ENCODE measurements around the gene STYXL2. TPM values are rescaled to one million over a fixed set of nuclear protein-coding genes. Genes with fewer than 3 reads are reported as not detected.

The STYXL2 gene
- total and polyA plus RNA-seq, 2 donors (not counting 3 experiments of a cell fraction or from before 2014, with no cell fraction given) = not detected

DNA sequence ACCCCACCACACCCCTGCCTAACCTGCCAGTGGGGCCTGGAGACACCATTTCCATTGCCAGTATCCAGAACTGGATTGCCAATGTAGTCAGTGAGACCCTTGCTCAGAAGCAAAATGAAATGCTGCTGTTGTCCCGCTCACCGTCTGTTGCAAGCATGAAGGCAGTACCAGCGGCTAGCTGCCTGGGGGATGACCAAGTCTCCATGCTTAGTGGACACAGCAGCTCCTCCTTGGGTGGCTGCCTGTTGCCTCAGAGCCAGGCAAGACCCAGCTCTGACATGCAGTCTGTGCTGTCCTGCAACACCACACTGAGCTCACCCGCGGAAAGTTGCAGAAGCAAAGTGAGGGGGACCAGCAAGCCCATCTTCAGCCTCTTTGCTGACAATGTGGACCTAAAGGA, 33.4 kb downstream of the STYXL2 start:
- Histone ChIP-seq H3K27me3 (ENCODE audit: control insufficient read depth in 2 of 2, insufficient read depth in 2 of 2, low read length in 2 of 2) (no peaks in the 10 kb centered on the region), H3K9me1 (replicated peaks; ENCODE audit: control insufficient read depth, extremely low read depth, insufficient read depth, low read length) (no peaks in the 10 kb centered on the region), H3K27ac (ENCODE audit: insufficient read depth, low read depth, low read length) (no peak overlapping the region), H3K79me2 (ENCODE audit: control insufficient read depth, insufficient read depth, low read length) (no peaks in the 10 kb centered on the region), H3K4me1 (ENCODE audit: control insufficient read depth, extremely low read depth, insufficient read depth, low read length) (no peaks in the 10 kb centered on the region), H3K9ac (replicated peaks; ENCODE audit: extremely low read depth, insufficient read depth, low read length) (no peak overlapping the region), H3K9me3 (replicated peaks; ENCODE audit: control insufficient read depth, insufficient read depth, low read length) (no peaks in the 10 kb centered on the region), H3K36me3 (ENCODE audit: control insufficient read depth in 2 of 2, extremely low read depth in 1 of 2, insufficient read depth in 2 of 2, low read length in 2 of 2) (no peaks in the 10 kb centered on the region), H4K20me1 (replicated peaks; ENCODE audit: control insufficient read depth, extremely low read depth, insufficient read depth, low read length) (no peaks in the 10 kb centered on the region), H2AFZ (ENCODE audit: low read depth, low read length) (no peak overlapping the region), H3K4me3 (replicated peaks in 1 of 3; ENCODE audit: insufficient read depth in 1 of 3, low read depth in 1 of 3, low read length in 3 of 3) (no peak overlapping the region), H3K4me2 (ENCODE audit: insufficient read depth, low read length) (no peak overlapping the region)
- no peak for DNase-seq (ENCODE audit: low read depth, low spot score)
- CTCF ChIA-PET = no interaction called here
- intact Hi-C loops (cut with micrococcal nuclease) = no loop called here
- BruUV-seq (replicated peaks) = no TSS peak
- dilution Hi-C loops (cut with MboI; ENCODE audit: extremely low pct_ligation_motif_present, low sequenced_read_pairs) = no loop called here
- POLR2A ChIA-PET = no interaction called here
- FAIRE-seq = no peak
- TF ChIP-seq JUN (IDR thresholded peaks at IDR 0.05; ENCODE audit: borderline replicate concordance, insufficient read depth, insufficient read length, low read depth) (no peak), POLR2AphosphoS5 (IDR thresholded peaks at IDR 0.05; ENCODE audit: insufficient read depth, low read depth, low read length) (no peak), POLR2A (IDR thresholded peaks at IDR 0.05; ENCODE audit: low read depth, low read length) (no peak), MYC (IDR thresholded peaks at IDR 0.05; ENCODE audit: low read depth, low read length) (no peak), GATA2 (IDR thresholded peaks at IDR 0.05; ENCODE audit: insufficient read depth, insufficient read length, low read depth, low read length) (no peak), EZH2 (IDR thresholded peaks at IDR 0.05; ENCODE audit: borderline replicate concordance, low read depth, low read length, severe bottlenecking) (no peak)
- TF ChIP-seq, protein P1, sequence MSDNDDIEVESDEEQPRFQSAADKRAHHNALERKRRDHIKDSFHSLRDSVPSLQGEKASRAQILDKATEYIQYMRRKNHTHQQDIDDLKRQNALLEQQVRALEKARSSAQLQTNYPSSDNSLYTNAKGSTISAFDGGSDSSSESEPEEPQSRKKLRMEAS (IDR thresholded peaks at IDR 0.05; ENCODE audit: insufficient read depth, insufficient read length) = no peak

DNA sequence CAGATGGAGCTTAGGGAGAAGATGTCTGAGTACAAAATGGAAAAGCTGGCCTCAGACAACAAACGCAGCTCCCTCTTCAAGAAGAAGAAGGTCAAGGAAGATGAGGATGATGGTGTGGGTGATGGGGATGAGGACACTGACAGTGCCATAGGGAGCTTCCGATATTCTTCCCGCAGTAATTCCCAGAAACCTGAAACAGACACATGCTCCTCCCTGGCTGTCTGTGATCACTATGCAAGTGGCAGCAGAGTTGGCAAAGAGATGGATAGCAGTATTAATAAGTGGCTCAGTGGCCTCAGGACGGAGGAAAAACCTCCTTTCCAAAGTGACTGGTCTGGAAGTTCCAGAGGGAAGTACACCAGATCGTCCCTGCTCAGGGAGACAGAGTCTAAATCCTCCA, 33.8 kb downstream of the STYXL2 start:
- no peak overlapping the region for H3K4me2 ChIP-seq (ENCODE audit: insufficient read depth, low read length)
- H3K36me3 ChIP-seq (ENCODE audit: control insufficient read depth in 2 of 2, extremely low read depth in 1 of 2, insufficient read depth in 2 of 2, low read length in 2 of 2) = no peaks in the 10 kb centered on the region
- H3K9me3 ChIP-seq (replicated peaks; ENCODE audit: control insufficient read depth, insufficient read depth, low read length) = no peaks in the 10 kb centered on the region
- H3K27ac ChIP-seq (ENCODE audit: insufficient read depth, low read depth, low read length) = no peak overlapping the region
- H3K4me3 ChIP-seq (replicated peaks in 1 of 3; ENCODE audit: insufficient read depth in 1 of 3, low read depth in 1 of 3, low read length in 3 of 3) = no peak overlapping the region
- H4K20me1 ChIP-seq (replicated peaks; ENCODE audit: control insufficient read depth, extremely low read depth, insufficient read depth, low read length) = no peaks in the 10 kb centered on the region
- TF ChIP-seq, protein P1 (IDR thresholded peaks at IDR 0.05; ENCODE audit: insufficient read depth, insufficient read length) = no peak
- no peak for TF ChIP-seq EZH2 (IDR thresholded peaks at IDR 0.05; ENCODE audit: borderline replicate concordance, low read depth, low read length, severe bottlenecking)
- TF ChIP-seq, protein P2, sequence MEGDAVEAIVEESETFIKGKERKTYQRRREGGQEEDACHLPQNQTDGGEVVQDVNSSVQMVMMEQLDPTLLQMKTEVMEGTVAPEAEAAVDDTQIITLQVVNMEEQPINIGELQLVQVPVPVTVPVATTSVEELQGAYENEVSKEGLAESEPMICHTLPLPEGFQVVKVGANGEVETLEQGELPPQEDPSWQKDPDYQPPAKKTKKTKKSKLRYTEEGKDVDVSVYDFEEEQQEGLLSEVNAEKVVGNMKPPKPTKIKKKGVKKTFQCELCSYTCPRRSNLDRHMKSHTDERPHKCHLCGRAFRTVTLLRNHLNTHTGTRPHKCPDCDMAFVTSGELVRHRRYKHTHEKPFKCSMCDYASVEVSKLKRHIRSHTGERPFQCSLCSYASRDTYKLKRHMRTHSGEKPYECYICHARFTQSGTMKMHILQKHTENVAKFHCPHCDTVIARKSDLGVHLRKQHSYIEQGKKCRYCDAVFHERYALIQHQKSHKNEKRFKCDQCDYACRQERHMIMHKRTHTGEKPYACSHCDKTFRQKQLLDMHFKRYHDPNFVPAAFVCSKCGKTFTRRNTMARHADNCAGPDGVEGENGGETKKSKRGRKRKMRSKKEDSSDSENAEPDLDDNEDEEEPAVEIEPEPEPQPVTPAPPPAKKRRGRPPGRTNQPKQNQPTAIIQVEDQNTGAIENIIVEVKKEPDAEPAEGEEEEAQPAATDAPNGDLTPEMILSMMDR (IDR thresholded peaks at IDR 0.05; ENCODE audit: extremely low read depth in 1 of 2, insufficient read depth in 1 of 2, low read depth in 1 of 2, low read length in 2 of 2) = no peak
- no peaks in the 10 kb centered on the region for H3K79me2 ChIP-seq (ENCODE audit: control insufficient read depth, insufficient read depth, low read length)
- intact Hi-C loops (cut with micrococcal nuclease) = no loop called here
- no peak overlapping the region for H2AFZ ChIP-seq (ENCODE audit: low read depth, low read length)
- dilution Hi-C loops (cut with MboI; ENCODE audit: extremely low pct_ligation_motif_present, low sequenced_read_pairs) = no loop called here
- no TSS peak for BruUV-seq (replicated peaks)
- no peaks in the 10 kb centered on the region for H3K9me1 ChIP-seq (replicated peaks; ENCODE audit: control insufficient read depth, extremely low read depth, insufficient read depth, low read length)
- ChIA-PET CTCF (interaction anchor here (1.2 kb wide), 1 partner anchor 10 kb away, joined by 3 read pairs; no protein-coding TSS in a partner anchor), POLR2A (no interaction called here)
- no peak overlapping the region for H3K9ac ChIP-seq (replicated peaks; ENCODE audit: extremely low read depth, insufficient read depth, low read length)
- no peaks in the 10 kb centered on the region for H3K4me1 ChIP-seq (ENCODE audit: control insufficient read depth, extremely low read depth, insufficient read depth, low read length)
- FAIRE-seq (no peak), DNase-seq (ENCODE audit: low read depth, low spot score) (no peak)
- H3K27me3 ChIP-seq (ENCODE audit: control insufficient read depth in 2 of 2, insufficient read depth in 2 of 2, low read length in 2 of 2) = no peaks in the 10 kb centered on the region

Data from endothelial cell of umbilical vein (primary cell).